HG03135 (cell line): ENCODE results near the gene LTBP3.

ENCODE experiments used
- ATAC-seq: cut with Tn5 transposase; IDR thresholded peaks from one replicate; pipeline ENCODE4 v1.9.1; 2021; ENCODE audit warnings: mild to moderate bottlenecking, moderate library complexity; ENCODE audit not compliant: unreplicated experiment

The LTBP3 gene

DNA sequence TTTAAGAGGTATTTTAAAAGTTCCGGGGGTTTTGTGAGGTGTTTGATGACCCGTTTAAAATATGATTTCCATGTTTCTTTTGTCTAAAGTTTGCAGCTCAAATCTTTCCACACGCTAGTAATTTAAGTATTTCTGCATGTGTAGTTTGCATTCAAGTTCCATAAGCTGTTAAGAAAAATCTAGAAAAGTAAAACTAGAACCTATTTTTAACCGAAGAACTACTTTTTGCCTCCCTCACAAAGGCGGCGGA, 59.5 kb downstream of the LTBP3 start:
- no peak for ATAC-seq

DNA sequence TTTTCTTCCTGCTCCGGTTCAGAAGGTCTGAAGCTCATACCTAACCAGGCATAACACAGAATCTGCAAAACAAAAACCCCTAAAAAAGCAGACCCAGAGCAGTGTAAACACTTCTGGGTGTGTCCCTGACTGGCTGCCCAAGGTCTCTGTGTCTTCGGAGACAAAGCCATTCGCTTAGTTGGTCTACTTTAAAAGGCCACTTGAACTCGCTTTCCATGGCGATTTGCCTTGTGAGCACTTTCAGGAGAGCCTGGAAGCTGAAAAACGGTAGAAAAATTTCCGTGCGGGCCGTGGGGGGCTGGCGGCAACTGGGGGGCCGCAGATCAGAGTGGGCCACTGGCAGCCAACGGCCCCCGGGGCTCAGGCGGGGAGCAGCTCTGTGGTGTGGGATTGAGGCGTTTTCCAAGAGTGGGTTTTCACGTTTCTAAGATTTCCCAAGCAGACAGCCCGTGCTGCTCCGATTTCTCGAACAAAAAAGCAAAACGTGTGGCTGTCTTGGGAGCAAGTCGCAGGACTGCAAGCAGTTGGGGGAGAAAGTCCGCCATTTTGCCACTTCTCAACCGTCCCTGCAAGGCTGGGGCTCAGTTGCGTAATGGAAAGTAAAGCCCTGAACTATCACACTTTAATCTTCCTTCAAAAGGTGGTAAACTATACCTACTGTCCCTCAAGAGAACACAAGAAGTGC, 60.0 kb downstream of the LTBP3 start:
- ATAC-seq, result no peak

DNA sequence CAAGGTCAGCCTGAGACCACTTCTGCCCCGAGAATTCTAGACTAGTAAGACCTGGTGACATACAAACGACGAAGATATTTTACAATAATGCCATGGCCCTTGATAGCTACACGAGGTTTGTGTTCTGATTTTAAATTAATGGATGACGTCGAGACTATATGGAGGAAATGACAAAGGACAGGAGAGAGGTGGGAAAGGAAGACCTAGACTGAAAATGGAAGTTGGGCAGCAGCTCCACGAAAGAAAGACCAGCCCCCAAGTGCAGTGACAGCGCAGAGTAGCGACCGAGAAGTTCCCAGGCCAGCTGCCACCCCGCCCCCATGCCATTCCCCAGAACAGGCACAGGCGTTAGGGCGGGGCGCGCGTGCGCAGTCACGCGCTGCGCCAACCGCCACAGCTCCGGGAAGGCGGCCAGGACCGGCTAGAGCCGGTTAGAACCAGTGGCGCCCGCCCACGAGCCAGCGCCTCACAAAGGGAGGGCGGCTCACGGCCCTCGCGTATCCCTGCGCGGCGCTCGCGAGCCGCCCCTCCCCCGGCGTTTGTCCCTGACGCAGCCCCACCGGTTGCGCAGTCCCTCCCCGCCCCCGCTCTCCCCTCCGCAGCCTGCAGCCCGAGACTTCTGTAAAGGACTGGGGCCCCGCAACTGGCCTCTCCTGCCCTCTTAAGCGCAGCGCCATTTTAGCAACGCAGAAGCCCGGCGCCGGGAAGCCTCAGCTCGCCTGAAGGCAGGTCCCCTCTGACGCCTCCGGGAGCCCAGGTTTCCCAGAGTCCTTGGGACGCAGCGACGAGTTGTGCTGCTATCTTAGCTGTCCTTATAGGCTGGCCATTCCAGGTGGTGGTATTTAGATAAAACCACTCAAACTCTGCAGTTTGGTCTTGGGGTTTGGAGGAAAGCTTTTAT, 60.8 kb downstream of the LTBP3 start:
- peak; percentile 54 for ATAC-seq

DNA sequence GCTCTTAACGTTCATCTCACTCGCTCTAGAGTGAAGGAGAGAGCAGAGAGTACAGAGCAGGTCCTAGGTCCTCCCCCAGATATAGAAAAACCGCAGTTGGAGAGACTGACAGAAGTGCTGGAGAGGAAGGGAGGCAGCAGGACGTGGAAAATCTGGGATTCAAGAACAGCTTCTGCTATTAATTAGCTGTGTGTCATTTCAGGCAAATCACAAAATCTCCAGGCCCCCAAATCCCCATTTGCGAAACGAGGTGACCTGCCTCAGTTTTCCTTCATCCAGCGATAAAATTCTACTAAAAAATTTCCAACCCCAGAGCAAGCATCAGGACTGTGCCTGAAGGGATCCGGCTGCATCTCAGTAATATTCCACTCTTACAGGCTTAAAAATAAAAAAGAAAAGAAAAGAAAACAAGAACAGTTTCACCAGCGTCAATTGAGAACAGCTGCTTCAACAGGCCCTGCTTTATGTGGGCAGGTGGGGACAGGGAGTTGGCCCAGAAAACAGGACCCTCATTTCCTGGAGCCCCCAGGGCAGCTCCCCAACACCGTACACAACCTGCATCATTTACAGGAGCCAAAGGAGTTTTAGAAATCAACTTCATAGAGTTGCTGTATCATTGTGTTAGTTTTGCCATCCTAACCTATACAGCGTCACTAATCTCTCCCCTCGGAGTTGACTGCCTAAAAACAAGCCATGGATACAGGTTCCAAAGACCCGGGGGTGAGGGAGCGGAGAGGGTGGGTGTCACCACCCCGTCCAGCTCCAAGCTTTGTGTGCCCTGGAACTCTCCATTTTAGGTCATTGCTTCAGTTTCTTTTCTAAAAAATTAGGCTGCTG, 61.6 kb downstream of the LTBP3 start:
- no peak for ATAC-seq

DNA sequence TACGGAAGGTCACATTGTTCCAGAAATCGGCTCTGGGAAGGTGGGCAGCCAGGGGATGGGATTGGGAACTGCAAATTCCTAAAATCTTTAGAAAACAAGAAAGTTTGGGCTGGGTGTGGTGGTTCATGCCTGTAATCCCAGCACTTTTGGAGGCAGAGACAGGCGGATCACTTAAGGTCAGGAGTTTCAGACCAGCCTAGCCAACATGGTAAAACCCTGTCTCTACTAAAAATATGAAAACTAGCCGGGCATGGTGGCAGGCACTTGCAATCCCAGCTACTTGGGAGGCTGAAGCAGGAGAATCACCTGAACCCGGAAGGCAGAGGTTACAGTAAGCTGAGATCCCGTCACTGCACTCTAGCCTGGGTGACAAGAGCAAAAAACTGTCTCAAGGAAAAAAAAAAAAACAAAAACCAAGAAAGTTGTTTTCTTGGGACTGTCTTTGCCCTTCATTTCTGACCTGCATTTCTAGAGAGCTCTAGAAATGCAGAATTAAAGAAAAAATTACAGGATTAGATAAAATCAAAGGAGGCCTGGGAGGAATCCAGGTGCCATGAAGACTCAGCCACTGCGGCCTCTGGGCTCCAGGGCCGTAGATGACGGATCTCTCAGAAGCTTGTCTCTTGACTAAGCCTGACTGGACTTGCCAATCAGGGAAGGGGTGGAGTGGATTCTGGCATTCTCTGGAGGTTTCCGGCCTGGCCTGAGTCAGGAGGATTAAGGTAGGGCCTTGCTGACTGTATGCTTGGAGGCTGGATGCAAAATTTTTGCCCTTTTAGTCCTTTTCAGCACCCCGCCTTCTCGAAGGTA, 64.6 kb downstream of the LTBP3 start:
- no peak for ATAC-seq

DNA sequence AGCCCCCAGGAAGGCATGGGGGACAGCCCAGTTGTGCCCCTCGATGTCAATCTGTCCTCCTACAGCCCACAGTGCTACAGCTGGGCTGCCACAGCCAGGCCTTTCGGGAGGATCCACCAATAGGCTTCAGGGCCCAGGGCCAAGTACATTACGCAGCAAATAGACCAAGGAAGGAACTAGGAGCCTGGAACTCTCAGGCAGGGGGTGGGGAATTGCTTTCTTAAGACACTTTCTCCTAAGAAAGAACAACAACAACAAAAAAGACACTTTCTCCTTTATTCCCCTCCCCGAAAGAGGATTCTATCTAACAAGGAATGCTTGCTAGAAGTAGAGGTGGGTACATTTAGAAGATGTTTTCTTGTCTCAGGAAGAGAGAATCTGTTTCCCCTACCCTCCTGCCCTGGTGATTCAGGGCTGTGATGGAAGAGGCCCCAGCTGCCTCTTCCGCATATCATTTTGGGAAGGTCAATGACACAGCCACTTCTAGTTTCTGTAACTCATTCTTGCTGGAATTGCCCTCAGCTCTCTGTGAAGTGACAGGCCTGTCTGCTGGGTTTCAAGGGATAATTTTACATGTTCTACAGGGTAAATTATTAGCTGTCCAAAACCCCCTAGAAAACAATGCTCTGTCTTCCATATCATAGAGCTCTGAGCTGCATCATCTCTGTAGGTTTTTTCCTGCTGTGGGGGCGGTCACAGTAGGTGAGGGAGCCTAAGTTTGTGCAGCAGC, 65.4 kb downstream of the LTBP3 start:
- ATAC-seq, result no peak

DNA sequence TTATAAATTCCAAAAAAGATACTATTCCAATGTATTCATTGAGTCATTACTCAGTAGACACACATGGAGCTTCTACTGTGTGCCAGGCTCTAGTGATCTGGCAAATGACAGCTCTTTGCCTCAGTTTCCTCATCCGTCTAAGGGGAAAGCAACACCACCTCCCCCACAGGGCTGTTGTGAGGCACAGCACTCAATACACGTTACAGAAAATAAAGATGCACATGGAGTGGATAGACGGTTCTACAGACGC, 65.8 kb downstream of the LTBP3 start:
- no peak for ATAC-seq

DNA sequence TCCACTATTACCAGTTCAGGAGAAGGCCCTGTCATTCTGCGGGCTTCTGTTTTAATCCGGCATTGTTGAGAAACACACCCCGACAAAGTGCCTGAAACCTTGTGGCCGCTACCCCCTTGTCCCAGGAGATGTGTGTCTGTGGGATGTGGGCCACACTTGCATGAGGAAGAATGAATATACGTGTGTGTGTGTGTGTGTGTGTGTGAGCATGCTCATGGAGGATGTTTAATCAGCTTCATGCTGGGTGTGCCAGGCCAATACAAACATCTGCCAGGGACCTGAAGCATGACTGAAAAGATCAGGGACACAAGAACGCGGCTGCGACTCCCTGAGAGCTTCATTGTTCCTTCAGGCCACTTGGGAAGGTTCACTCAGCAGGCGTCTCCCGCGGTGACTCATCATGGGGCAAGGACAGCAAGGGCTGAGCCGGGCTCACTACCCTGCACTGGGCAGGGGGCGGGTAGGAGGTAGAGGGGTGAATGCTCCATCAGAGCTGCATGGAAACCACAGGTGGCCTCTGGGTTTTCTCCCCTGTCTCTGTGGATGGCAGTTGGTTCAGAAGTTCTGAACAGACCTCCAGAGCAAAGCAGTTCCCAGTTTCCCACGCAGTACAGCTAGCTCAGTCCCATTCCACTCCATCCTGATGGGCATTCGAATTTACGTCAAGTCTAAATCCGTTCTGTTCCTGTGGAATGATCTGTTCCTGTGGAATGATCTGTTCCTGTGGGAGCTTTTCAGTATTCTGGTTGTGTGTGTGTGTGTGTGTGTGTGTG, 66.4 kb downstream of the LTBP3 start:
- ATAC-seq, result no peak

DNA sequence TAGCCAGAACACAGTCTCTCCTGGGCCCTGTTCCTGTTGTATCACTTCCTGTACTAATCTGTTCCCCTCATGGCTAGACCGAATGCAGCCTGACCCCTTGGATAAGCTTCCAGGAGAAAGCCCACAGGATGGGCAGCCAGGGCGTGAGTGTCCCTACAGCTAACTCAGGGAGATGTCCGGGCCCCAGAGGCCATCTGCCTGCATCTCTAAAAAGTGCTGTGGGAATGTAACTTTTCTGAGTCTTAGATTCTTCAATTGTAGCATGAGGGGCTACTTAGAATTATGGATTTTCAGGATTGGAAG, 67.0 kb downstream of the LTBP3 start:
- ATAC-seq, result no peak

DNA sequence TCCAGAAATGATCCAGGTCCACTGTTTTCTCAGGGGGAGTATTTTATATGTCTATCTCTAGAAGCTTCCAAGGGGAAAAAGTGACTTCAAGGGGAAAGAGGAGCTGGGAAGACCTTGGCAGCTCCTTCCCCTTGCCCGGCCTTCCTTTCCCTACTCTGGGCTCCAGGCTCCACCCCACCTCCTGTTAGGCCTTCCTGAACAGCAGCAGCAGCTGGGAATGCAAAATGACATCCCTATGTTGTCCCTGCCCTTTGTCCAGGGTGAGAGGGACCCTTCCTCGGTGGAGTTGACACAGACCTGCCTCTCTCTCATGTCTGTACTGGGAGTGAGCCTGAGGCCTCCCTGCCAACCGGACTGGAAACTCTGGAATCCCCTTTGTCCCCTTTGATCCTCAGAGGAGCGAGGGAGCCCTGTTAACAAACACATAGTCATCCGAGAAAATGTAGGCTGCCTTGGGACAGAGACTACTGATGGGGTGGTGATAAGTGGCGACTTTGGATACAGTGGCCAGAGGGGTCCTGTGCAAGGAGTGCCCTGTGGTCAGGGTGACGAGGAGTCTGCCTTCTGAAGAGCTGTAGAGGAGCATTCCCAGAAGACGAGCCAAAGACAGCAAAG, 68.3 kb downstream of the LTBP3 start:
- ATAC-seq, result no peak

DNA sequence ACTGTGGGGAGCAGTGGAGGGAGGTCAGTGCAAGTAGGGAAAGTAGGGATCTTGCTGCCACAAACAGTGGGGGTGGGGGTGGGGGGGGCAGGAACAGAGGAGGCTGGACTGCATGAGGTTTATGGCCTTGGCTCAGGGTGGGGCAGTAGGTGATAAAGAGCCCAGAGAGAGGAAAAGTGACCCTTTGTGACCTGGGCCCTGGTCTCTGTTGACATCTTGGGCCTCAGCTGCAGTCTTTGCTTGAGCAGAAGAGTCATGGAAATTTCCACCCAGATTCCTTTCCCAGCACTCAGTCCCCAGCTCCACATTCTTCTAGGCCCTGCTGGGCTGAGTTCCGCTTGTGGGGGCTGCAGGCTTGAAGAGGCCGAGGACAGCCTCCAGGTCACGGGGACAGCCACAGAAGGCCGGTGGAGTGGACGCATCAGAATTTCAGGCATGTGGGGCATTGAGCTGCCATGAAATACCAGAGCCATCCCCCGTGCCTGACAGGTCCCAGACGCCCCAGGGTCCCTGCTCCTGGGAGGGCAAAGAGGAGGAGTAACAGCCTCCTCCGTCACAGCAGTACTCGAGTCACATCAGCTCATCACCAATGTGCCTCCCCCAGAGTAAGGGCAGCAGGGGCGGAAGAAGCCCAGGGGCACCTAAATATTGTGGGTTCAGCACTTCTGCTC, 69.0 kb downstream of the LTBP3 start:
- ATAC-seq, result no peak
